ENCODE results near the gene ANKRD6. TPM values are rescaled to one million over a fixed set of nuclear protein-coding genes. Genes with fewer than 3 reads are reported as not detected.
A peak's percentile ranks its signal among the peaks of the same experiment; 100 is the strongest.

Gene ANKRD6
- polyA plus RNA-seq, 5 donors = 26.0 to 48.3 (median 37.0) TPM

DNA sequence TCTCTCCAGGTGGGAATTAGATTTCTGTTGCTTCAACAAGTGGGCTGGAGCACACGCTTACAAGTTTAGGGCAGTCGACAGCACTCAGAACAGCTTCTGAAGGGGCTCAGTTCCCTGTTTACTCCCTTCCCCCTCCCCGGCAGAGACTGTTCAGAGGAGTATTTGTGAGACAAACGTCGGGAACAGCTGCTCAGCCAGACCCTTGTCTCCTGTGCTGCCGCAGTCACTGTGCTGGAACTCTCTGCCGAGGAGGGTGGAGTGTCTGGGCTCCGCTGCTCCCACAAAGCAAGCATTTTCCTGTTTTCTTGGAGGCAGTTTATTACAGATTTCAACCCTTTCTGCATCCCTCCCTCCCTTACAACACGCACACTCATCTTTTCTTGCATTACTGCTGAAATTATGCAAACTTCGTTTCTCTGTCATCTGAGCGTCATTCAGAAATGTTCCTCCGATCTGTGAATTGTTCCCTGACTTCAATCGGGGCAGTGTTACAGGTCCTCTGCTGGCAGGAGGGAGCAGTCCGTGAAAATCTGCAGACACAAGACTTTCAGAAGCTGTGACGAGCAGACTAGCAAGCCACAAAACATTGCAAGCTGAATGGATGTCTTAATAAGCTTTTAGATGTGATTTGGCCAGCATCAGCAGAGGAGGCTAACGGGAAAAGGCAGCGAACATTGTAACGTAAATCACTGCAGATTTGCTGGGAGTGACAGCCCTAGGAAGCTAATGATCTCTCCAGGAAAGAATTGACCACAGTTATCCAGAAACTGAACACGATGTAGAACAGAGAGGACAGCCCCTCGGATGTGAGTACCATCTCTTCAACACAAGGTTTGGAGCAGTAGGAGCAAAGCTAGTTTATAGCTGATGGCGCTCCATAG, 129.4 kb downstream of the ANKRD6 start:
- no peak for DNase-seq

DNA sequence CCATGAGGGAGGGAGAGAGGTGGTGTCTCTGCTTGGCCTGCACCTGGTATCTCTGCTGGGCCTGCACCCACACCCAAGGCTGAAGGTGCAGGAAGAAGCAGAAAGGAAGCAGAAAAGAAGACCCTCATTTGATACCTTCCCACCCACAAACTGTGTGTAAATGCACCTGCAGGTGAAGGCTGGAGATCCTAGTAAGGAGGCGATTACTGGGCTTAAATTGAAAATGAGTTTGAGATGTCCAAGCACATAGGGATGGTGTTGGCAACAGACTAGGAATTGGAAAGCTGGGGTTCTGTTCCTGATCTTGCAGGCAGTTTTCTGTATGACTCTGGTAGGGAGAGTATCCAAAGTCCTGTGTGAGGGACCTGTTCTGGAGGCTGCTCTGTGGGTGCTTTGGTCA, 130.9 kb downstream of the ANKRD6 start:
- DNase-seq = no peak

DNA sequence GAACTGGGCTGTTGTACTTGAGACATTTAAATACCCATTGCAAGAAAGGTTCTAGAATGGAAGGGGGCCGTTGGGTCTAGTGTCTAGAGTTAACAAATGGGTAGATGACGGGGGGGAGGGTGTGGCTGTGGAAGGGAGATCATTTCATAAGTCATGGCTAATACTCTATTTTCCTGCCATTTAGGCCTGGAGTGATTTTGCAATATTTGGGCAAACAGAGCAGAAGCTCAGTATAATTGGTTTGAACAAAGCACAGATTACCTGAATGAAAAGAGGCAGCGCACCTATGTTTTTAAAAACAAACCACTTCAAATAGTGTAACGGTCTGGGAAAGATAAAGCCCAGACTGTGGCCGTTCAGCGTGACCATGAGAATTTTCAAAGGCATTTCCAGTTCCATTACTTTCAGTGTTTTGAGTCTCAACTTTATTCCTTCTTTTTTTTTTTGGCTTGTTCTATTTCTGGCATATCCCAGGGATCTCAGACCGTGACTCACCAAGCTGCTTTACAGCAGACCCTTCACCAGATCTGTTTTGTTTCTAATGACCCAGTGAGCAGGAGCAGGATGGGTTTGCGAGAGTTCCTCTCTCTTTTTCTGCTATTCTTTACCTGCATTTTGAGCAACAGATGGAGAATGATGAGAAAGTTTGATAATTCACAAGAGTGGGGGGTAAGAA, 131.9 kb downstream of the ANKRD6 start:
- no peak for DNase-seq

DNA sequence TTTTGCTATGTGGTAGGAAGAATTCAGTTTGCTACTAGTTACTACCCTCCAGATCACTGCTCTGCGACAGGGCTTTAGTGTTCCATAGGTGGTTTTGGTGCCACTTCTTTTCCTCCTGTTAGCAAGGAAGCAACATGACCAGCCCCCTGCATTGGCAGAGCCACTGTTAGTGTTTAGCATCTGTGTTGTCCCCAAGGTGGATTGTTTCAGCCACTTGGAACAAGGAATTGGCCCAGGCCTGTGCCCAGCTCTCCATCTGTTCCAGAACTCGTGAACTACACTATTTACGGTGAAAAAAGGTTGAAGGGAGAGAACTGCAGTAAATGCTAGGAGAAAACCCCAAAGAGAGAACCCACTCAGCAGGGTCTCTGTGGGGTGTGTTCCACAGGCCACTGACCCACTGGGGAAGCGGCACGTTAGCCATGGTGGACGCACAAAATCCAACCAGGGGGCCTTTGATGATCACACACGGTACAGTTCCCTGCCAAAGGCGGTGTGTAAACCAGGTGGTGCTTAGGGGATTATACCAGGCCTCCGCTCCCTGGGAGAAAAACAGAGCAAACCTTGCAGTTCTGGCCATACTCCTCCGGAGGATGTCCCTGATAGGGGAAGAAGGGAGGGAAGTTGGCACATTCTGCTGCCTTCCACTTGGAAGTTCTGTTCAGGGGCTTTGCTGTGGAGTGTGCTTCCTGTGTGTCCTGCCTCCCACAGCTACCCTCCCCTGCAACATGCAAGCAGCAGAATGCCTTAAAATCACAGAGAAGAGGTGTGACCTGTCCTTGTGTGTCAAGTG, 133.3 kb downstream of the ANKRD6 start:
- DNase-seq = no peak

DNA sequence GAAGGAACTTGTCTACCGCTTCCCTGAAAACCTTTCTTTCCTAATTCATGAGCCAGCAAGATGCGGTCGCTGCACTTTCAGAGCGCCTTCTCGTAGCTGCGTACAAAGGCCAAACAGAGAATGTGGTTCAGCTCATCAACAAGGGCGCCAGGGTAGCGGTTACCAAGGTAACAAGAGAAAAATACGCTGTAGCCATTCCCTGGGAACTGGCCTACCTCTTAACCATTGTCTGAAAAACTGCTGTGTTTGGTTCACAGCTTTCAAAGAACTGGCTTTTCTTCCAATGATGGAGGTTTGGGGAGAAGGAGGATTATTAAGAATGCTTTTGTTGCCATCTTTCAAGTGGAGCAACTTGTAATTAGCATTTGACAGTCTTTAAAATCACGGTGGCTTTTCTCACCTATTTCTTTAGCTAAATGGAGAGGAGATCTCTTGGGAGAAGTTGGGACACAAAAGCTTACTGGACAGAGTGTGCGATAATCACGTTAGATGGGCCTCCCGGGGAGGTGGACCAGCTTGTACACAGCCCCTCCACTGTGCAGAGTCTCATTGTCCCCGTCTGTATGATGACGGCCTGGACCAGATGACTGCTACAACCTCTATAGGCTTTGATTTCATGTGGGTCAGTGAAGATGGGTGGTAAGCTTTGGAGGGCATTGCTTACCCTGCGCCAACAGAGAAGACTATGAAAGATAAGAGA, 134.1 kb downstream of the ANKRD6 start:
- DNase-seq = no peak

DNA sequence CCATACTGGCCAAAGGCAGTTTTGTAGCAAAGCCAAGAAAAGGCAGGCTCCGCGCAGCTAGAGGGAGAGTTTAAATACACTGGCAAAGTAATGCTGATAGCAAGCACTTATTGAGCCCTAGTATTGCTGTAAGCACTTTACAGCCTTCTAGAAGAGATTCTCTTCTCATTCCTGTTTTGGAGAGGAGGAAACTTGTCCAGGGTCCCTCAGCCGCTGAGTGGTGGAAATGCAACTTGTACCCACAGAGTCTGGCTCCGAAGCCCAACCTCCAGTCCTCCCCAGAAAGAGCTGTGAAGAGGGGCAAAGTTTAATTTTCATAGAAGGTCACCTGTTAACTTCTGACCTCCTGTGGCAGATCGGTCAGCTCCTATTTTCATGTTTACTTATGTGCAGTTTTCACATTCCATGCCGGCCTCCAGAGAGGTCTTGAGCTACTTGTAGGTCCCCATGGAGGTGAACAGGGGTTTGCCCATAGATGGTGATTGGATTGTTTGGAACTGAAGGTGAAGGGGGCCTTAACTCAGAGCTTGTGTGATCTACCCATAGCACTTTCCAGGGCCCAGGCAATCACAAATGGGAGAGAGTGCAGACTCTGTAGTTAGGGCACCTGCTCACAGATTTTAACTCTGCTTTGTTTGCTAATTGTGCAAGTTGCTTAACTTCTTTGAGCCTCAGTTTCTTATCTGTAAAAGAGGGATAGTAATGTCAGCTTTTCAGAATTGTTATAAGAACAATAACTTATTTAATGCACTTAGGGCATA, 134.9 kb downstream of the ANKRD6 start:
- no peak for DNase-seq

DNA sequence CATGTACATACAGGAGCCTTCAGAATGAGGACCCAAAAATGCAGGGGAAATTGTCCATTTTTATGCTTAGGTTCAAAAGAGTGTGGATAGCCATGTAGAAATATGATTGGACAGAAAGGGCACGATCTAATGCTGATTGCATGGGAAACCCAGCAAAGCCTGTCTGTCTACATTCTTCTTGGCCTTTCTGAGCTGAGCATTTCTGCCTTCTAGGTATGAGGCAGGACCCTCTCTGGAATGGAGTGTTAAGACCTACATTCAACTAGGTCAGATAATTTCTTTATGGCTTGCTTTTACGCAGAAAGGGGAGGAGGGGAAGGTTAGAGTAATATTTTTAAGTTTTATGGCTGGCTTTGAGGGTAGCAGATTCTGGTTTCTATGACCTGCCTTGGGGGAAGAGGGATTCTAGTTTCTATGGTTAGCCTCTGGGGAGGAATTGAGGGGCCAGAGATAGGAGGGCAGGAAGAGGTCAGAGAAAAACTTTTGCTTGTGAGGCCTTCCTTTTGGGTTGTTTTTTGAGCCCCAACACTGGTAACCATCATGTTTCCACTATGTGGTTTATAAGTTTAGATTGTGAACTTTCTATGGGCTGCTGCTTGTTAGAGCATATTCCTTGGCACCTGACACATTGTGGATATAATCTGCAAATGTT, 142.1 kb downstream of the ANKRD6 start:
- peak in 1 of 2 donors; percentile 24 for DNase-seq

DNA sequence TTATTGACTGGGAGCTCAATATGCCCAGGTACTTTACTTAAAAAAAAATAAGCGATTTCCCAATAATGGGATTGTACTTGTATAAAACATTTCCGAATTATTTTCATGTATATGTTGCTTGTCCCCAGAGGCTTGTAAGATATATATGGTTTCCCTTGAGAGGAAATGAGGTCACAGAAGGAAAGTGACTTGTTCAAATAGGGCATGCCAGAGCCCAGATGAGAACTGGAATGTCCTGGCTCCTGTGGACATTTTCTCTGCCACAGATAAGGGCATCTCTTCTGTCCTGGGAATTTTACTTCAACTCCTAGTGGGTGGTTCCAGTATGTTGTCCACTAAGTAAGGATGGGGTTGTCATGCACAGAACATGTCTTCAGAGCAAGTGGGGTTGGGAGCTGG, 142.6 kb downstream of the ANKRD6 start:
- DNase-seq = no peak

DNA sequence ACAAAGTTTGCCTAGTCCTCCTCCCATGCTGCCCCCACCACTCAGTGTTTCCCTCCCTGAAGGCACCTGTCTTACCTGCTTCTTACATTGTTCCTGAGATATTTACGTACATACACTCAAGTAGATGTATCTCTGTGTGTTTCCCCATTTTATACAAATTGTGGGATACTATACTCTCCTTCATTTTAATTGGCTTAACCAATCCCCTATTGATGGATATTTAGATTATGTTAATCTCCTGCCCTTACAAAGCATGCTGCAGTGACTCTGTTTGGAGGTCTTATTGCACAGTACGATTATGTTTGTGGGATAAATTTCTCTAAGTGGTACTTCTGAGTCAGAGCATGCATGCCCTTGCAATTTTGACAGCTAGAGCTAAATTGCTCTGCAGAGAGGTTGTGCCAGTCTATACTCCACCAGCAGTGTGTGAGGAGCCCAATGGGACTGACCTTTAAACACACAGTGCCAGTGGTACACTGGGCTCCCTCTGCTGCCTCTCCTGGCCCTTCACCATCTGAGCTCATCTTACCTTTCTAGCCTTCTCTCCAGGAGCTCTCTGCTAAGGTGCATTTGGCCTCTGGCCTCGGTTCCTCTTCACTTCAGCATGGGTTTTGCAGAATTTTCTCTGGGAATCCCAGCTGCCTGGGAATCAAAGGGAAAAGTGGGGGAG, 148.2 kb downstream of the ANKRD6 start:
- DNase-seq = no peak

DNA sequence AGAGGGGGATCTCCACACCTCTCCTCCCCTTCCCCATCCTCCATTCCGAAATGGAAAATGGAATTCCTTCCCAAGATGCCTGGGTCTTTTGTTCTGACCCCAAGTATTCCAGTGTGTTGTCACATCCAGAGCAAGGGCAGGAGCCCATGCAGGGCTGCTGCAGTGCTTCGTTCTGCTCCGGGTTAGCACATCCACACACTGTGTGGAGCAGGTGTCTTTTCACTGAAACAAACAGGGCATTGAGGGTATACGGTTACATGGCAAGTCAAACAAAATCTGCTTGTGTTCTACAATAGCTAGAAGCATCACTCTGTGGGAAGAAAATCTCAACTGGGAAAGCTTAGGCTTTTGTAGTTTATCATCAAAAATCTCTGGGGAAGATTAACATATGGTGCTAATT, 148.7 kb downstream of the ANKRD6 start:
- no peak for DNase-seq

DNA sequence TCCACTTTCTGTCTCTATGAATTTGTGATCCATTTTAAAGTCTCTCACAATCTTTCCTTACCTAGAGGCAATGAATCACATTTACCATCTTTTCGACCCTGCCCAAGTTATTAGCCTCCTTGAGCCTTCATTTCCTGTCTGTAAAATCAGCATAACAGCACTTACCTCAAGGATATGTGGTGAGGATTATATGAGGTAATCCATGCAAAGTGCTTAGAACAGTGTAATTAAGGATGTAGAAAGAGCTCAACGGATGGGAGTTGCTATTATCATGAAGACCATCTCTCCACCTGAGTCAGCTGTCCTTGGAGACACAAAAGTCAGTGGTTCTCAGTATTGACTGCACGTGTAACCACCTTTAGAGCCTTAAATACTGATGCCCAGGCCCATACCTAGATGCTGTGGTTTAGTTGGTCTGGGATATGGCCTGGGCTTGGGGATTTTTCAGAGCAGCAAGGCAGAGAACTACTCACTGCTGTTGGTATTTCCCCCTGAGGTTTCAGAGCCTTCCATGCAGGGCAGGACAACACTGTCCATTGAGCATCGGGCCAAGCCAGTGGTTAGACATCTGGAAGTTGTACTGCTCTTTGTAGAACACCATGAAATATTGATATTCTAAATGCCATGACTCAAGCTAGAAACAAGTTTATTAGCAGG, 149.8 kb downstream of the ANKRD6 start:
- DNase-seq = no peak

DNA sequence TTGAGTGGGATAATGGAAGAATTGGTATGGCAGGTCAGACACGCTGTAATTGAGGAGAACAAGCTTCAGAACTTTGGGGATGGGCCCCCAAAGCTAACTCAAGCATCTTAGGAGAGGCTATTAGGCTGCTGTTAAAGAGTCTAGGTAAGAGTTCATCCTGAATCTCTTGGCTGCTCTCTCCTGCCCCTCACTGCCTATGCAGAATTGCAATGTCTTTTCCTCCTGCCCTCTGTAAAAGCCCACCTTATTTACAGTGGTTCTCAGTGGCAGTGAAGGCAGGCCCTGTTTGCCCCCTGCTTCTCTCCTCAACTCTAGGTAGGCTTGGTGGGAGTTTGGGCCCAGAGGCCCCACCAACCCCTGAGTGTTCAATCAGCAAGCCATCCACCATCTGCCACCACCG, 150.6 kb downstream of the ANKRD6 start:
- DNase-seq = no peak

DNA sequence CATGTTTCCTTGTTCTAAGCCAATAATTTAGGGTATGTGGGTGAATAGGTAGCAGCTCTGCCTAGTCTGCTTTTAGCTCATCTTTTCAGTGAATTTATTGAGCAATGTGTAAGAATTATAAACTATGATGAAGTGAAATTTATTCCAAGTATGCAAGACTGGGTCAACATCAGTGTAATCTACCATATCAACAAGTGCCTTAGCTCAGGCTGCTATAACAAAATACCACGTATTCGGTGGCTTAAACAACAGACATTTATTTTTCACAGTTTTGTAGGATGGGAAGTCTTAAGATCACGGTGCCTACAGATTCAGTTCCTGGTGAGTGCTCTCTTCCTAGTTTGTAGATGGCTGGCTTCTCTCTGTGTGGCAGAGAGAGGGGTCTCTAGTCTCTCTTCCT, 151.6 kb downstream of the ANKRD6 start:
- DNase-seq = no peak

DNA sequence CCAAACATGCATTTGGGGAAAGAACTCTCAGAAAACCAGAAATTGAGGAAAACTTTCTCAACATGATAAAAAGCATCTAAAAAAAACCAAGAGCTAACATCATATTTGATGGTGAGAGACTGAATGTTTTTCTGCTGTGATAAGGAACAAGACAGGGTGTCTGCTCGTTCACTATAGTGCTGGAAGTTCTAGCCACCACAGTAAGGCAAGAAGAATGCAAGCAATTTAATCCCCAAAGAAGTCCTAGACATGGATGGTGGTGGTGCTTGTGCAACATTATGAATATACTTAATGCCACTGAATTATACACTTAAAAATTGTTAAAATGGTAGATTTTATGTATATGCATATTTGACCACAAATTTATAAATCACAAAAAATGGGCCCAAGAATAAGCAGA, 152.2 kb downstream of the ANKRD6 start:
- DNase-seq = no peak

DNA sequence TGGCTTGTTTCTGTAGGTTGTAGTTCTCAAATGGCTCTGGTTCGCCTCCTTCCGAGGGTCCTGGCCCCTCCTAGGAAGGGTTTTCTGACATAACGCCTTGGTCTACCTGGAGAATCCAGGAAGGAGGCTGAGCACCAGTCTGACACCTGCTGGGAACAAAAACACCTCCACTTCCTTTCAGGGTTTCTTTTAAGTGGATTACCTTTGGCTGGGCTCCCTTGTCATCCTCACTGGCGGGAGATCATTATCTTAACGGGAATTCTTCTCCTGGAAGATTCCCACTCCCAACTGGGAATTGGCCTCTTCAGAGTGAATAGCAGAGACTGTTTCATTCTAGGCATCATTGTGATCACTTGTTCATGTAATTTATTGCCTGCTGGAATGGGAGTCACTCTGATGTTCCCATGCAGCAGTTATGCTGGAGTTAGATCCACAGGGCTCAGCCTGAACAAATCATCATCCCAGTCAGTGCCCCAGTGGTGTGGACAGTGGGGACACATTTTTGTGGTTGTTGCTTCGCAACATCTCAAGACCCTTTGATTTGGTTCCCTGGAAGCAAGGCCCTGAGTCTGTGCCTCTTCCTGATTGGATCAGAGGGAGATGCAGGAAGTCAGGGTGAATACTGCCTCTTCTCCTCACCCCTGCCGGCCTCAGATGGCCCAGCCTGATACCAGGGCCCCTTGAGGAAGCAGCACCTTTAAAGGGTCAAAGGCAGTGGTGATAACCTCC, 156.5 kb downstream of the ANKRD6 start:
- DNase-seq = no peak

DNA sequence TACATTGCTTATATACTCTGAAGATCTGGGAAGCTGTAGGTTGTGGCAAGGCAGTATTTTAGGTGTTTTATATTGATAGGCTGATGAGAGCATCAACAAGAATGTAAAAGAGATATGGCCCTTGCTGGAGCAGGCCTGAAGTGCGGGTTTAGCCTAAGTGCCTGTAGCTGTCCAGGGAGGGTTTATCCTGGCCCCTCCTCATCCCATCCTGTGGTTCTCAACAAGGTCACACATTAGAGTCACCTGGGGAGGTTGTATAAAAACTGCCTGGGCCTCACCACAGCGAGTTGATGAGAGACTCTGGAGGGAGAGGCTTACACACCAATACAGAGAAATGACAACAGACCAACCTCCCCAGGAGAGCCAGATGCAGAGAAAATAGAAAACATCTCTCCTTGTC, 157.2 kb downstream of the ANKRD6 start:
- no peak for DNase-seq

DNA sequence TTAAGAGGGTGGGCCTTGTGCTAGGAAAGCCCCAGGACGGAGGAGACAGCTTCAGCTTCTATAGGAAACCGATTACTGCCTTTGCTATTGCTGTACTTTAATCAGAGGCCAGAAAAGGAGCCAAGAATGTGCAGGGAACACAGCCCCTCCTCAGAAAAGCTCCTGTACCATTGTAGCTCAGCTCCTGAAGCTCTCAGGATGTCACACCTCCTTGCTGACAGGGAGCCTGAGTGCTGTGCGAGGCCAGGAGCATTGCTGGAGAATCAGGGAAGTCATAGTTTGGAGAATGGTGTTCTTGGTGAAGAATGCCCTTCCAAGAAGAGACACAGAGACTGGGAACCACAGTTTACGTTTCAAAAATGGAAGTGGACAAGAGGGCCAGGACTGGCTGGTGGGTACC, 158.8 kb downstream of the ANKRD6 start:
- no peak for DNase-seq

DNA sequence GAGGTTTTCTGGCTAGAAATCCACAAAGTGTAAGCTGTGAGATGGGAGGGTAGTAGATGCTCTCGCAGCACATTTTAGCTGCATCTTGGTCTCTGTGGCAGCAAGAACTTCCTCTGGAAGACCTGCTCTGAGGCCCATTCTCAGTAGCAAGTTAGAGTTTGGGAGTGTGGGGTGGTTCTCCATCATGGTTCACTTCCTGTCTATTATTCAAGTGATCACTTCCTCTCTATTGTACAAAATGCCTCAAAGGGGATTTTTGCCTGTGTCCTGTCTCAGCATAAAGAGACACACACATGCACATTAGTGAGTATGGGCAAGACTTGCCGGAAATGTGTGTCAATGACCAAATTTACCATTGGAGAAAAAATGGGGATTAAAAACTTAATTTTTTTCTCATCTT, 163.1 kb downstream of the ANKRD6 start:
- no peak for DNase-seq

DNA sequence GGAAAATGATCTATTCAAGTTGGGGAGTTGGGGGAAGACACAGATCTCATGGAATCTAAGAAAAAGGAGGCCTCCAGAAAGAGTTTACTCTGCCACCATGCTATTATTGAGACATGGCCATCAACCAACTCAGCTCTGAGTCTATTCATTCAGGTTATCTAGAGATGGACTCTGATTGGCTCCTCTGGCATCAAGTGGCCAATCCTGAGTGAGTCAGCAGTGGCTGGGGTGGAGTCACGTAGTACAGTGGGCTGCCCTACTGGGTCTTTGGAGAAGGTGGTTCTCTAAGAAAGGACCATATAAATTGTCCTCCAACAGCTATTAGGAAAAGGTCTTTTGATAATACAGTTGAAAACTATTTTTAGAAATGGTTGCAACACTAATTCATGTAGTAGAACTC, 163.5 kb downstream of the ANKRD6 start:
- DNase-seq = no peak
